MM.1S (cell line): ENCODE results near the gene RAB10.
"Not testable (repeated sequence)": the region's sequence is repeated elsewhere in the genome, so short reads cannot be mapped to it uniquely, and the experiment has no call there.

Source experiments
- DNase-seq: peaks from one replicate; pipeline ENCODE4 v3.0.0-alpha.2; 2015
- H2AFZ ChIP-seq: fragments of 300-600 bp; sonication (generic); 2 replicates; pipeline ENCODE4 v1.6.0; 2016; ENCODE audit warnings: antibody characterized with exemption, low read length
- H3F3A ChIP-seq: fragments of 300-600 bp; sonication (generic); 2 replicates; pipeline ENCODE4 v1.6.1; 2016; ENCODE audit warnings: mild to moderate bottlenecking, antibody characterized with exemption, low read length, moderate library complexity, mixed read lengths; ENCODE audit not compliant: insufficient read depth
- H3K27ac ChIP-seq: fragments of 300-600 bp; sonication (generic); 2 replicates; pipeline ENCODE4 v1.5.1; 2016; ENCODE audit warnings: mild to moderate bottlenecking, low read length
- H3K27me3 ChIP-seq: fragments of 300-600 bp; sonication (generic); replicated peaks from 2 replicates; pipeline ENCODE4 v1.6.0; 2016; ENCODE audit warnings: low read length; ENCODE audit not compliant: insufficient read depth
- H3K36me3 ChIP-seq: fragments of 300-600 bp; sonication (generic); replicated peaks from 2 replicates; pipeline ENCODE4 v1.6.1; 2016; ENCODE audit warnings: mild to moderate bottlenecking, low read length, mixed read lengths; ENCODE audit not compliant: insufficient read depth
- H3K4me1 ChIP-seq: fragments of 300-600 bp; sonication (generic); 2 replicates; pipeline ENCODE4 v1.6.1; 2016; ENCODE audit warnings: low read length, mixed read lengths
- H3K4me2 ChIP-seq: fragments of 300-600 bp; sonication (generic); 2 replicates; pipeline ENCODE4 v1.6.0; 2016; ENCODE audit warnings: low read depth, low read length
- H3K4me3 ChIP-seq: fragments of 300-600 bp; sonication (generic); 2 replicates; pipeline ENCODE4 v1.5.1; 2016; ENCODE audit warnings: low read length, mixed read lengths
- H3K79me2 ChIP-seq: fragments of 300-600 bp; sonication (generic); 2 replicates; pipeline ENCODE4 v1.6.1; 2016; ENCODE audit warnings: mixed run types, low read length, mixed read lengths
- H3K9ac ChIP-seq: fragments of 300-600 bp; sonication (generic); 2 replicates; pipeline ENCODE4 v1.6.1; 2016; ENCODE audit warnings: low read length, mixed read lengths
- H3K9me2 ChIP-seq: fragments of 300-600 bp; sonication (generic); replicated peaks from 2 replicates; pipeline ENCODE4 v1.6.1; 2016; ENCODE audit warnings: mild to moderate bottlenecking, low read length, mixed read lengths; ENCODE audit not compliant: insufficient read depth
- H3K9me3 ChIP-seq: fragments of 300-600 bp; sonication (generic); replicated peaks from 2 replicates; pipeline ENCODE4 v1.6.1; 2016; ENCODE audit warnings: mild to moderate bottlenecking, low read length, mixed read lengths; ENCODE audit not compliant: insufficient read depth
- H4K20me1 ChIP-seq: fragments of 300-600 bp; sonication (generic); 2 replicates; pipeline ENCODE4 v1.6.1; 2016; ENCODE audit warnings: mild to moderate bottlenecking, low read length, moderate library complexity, mixed read lengths; ENCODE audit not compliant: insufficient read depth
- EZH2 ChIP-seq: fragments of 300-600 bp; sonication (generic); optimal IDR thresholded peaks from 2 replicates; pipeline ENCODE3; 2017; ENCODE audit warnings: low read depth, mild to moderate bottlenecking, antibody characterized with exemption, low read length, mixed read lengths
- EZH2phosphoT487 ChIP-seq: fragments of 300-600 bp; sonication (generic); IDR thresholded peaks from 2 replicates; pipeline ENCODE4 v1.6.1; 2018; ENCODE audit warnings: antibody characterized with exemption, low read length
- TF ChIP-seq, protein P1 (sequence below): fragments of 300-600 bp; sonication (generic); IDR thresholded peaks from 2 replicates; pipeline ENCODE4 v1.5.1; 2016; ENCODE audit warnings: antibody characterized with exemption, low read length, mixed read lengths

The RAB10 gene

GRCh38 chr2:26164231-26164630 is 130.3 kb downstream of the RAB10 start:
- H3K4me2 ChIP-seq, result no peak overlapping the region
- DNase-seq, result no peak
- TF ChIP-seq EZH2phosphoT487 (no peak), EZH2 (no peak)
- TF ChIP-seq, protein P1, sequence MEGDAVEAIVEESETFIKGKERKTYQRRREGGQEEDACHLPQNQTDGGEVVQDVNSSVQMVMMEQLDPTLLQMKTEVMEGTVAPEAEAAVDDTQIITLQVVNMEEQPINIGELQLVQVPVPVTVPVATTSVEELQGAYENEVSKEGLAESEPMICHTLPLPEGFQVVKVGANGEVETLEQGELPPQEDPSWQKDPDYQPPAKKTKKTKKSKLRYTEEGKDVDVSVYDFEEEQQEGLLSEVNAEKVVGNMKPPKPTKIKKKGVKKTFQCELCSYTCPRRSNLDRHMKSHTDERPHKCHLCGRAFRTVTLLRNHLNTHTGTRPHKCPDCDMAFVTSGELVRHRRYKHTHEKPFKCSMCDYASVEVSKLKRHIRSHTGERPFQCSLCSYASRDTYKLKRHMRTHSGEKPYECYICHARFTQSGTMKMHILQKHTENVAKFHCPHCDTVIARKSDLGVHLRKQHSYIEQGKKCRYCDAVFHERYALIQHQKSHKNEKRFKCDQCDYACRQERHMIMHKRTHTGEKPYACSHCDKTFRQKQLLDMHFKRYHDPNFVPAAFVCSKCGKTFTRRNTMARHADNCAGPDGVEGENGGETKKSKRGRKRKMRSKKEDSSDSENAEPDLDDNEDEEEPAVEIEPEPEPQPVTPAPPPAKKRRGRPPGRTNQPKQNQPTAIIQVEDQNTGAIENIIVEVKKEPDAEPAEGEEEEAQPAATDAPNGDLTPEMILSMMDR, result no peak

DNA sequence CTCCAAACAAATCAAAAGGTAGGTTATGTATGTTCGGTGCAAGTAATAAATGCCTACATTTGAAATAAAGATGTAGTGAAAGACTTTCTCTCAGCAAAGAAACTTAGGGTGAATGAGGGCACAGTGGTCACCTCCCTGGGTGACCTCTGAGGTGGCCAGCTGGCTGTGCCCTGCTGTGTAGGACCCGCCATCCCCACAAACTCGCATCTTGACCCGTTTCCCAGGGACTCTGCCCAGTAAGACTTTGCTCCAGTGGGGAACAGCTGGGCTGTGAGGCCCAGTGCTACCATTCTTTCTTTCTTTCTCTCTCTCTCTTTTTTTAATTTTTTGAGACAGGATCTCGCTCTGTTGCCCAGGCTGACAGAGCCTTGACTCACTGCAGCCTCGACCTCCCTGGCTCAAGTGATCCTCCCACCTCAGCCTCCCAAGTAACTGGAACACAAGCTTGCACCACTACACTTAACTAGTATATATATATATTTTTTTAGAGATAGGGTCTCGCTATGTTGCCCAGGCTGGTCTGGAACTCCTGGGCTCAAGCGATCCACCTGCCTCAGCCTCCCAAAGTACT is 130.8 kb downstream of the RAB10 start:
- Histone ChIP-seq H2AFZ (no peak overlapping the region), H3K4me1 (no peaks in the 10 kb centered on the region), H3F3A (no peaks in the 10 kb centered on the region), H3K4me2 (no peak overlapping the region), H4K20me1 (no peaks in the 10 kb centered on the region), H3K36me3 (no peaks in the 10 kb centered on the region), H3K79me2 (no peaks in the 10 kb centered on the region), H3K4me3 (no peak overlapping the region), H3K27ac (no peak overlapping the region), H3K9me3 (no peaks in the 10 kb centered on the region), H3K9me2 (no peaks in the 10 kb centered on the region), H3K9ac (no peak overlapping the region), H3K27me3 (no peaks in the 10 kb centered on the region)
- no peak for DNase-seq
- TF ChIP-seq EZH2, result no peak
- TF ChIP-seq EZH2phosphoT487, result no peak
- TF ChIP-seq, protein P1, result no peak

More at GRCh38 chr2:26164231-26164630, 130.3 kb downstream of the RAB10 start:
- Histone ChIP-seq H3K4me1 (no peaks in the 10 kb centered on the region), H3K27ac (no peak overlapping the region), H3F3A (no peaks in the 10 kb centered on the region), H3K36me3 (no peaks in the 10 kb centered on the region), H3K9me3 (no peaks in the 10 kb centered on the region), H3K9ac (no peak overlapping the region), H3K27me3 (no peaks in the 10 kb centered on the region), H3K79me2 (no peaks in the 10 kb centered on the region), H3K4me3 (no peak overlapping the region), H3K9me2 (no peaks in the 10 kb centered on the region), H2AFZ (no peak overlapping the region), H4K20me1 (no peaks in the 10 kb centered on the region)

DNA sequence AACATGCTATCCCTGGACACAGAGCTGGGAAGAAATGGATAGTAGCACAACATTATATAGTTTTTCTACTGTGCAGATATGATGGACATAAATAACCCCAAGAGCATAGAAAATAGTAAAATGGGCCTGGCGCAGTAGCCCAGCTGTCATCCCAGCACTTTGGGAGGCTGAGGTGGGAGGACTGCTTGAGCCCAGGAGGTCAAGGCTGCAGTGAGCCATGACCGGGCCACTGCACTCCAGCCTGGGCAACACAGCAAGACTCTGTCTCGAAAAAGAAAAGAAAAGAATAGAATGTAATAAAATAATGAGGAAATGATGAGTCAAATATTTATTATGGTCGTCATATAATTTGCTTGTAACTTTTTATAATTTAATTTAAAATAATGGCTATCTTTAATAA is 131.5 kb downstream of the RAB10 start:
- H3K9ac ChIP-seq, result no peak overlapping the region
- no peak overlapping the region for H3K4me3 ChIP-seq
- H3K79me2 ChIP-seq, result no peaks in the 10 kb centered on the region
- H3K9me2 ChIP-seq, result no peaks in the 10 kb centered on the region
- no peaks in the 10 kb centered on the region for H4K20me1 ChIP-seq
- no peaks in the 10 kb centered on the region for H3K36me3 ChIP-seq
- DNase-seq, result no peak
- H2AFZ ChIP-seq, result no peak overlapping the region
- H3K27me3 ChIP-seq, result no peaks in the 10 kb centered on the region
- H3K27ac ChIP-seq, result no peak overlapping the region
- H3F3A ChIP-seq, result no peaks in the 10 kb centered on the region
- H3K9me3 ChIP-seq, result no peaks in the 10 kb centered on the region
- TF ChIP-seq EZH2 (no peak), EZH2phosphoT487 (no peak)
- TF ChIP-seq, protein P1, result no peak
- no peak overlapping the region for H3K4me2 ChIP-seq
- H3K4me1 ChIP-seq, result no peaks in the 10 kb centered on the region

DNA sequence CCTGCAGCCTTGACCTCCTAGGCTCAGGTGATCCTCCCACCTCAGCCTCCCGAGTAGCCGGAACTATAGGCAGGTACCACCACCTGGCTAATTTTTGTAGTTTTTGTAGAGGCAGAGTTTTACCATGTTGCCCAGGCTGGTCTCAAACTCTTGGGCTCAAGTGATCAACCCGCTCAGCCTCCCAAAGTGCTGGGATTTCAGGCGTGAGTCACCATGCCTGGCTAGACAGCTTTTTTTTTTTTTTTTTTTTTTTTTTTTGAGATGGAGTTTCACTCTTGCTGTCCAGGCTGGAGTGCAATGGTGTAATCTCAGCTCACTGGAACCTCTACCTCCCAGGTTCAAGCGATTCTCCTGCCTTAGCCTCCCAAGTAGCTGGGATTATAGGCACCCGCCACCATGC is 132.7 kb downstream of the RAB10 start:
- DNase-seq, H4K20me1 ChIP-seq, H3K4me3 ChIP-seq, H3K27ac ChIP-seq, H2AFZ ChIP-seq, H3K27me3 ChIP-seq, H3K79me2 ChIP-seq, H3K36me3 ChIP-seq, H3K9ac ChIP-seq, H3K9me2 ChIP-seq, H3K4me1 ChIP-seq, H3K9me3 ChIP-seq, H3F3A ChIP-seq, H3K4me2 ChIP-seq: not testable (repeated sequence)
